Smooth muscle cell (in vitro differentiated cells): ENCODE results near the gene YIPF1. TPM values are rescaled to one million over a fixed set of nuclear protein-coding genes. Genes with fewer than 3 reads are reported as not detected.

Experiments
- DNase-seq: peaks from one replicate; lab custom pipeline; 2025; ENCODE audit not compliant: unreplicated experiment; lab: John Stamatoyannopoulos, UW
- H2AFZ ChIP-seq: fragments of 200-600 bp; sonication (generic); 2 replicates; pipeline ENCODE4 v1.6.0; 2016; ENCODE audit warnings: antibody characterized with exemption, low read depth, mild to moderate bottlenecking
- H3F3A ChIP-seq: fragments of 200-600 bp; sonication (generic); 2 replicates; pipeline ENCODE4 v1.6.0; 2017; ENCODE audit warnings: antibody characterized with exemption, low read depth
- H3K27ac ChIP-seq: fragments of 200-600 bp; sonication (generic); 2 replicates; pipeline ENCODE4 v1.5.1; 2016; ENCODE audit warnings: low read depth, mild to moderate bottlenecking
- H3K27me3 ChIP-seq: fragments of 200-600 bp; sonication (generic); 2 replicates; pipeline ENCODE4 v1.6.1; 2016; ENCODE audit warnings: low read depth, mild to moderate bottlenecking
- H3K36me3 ChIP-seq: fragments of 200-600 bp; sonication (generic); 2 replicates; pipeline ENCODE4 v1.5.1; 2016; ENCODE audit warnings: low read depth
- H3K4me1 ChIP-seq: fragments of 200-600 bp; sonication (generic); 2 replicates; pipeline ENCODE4 v1.5.1; 2016; ENCODE audit warnings: low read depth
- H3K4me2 ChIP-seq: fragments of 200-600 bp; sonication (generic); 2 replicates; pipeline ENCODE4 v1.6.0; 2016; ENCODE audit warnings: mild to moderate bottlenecking
- H3K4me3 ChIP-seq: fragments of 200-600 bp; sonication (generic); 2 replicates; pipeline ENCODE4 v1.5.1; 2016; ENCODE audit warnings: mild to moderate bottlenecking
- H3K79me2 ChIP-seq: fragments of 200-600 bp; sonication (generic); 2 replicates; pipeline ENCODE4 v1.6.0; 2016; ENCODE audit warnings: low read depth, mild to moderate bottlenecking
- H3K9ac ChIP-seq: fragments of 200-600 bp; sonication (generic); 2 replicates; pipeline ENCODE4 v1.6.0; 2016; ENCODE audit warnings: low read depth
- H3K9me3 ChIP-seq: fragments of 200-600 bp; sonication (generic); replicated peaks from 2 replicates; pipeline ENCODE4 v1.5.1; 2016; ENCODE audit warnings: low read depth
- H4K20me1 ChIP-seq: fragments of 200-600 bp; sonication (generic); 2 replicates; pipeline ENCODE4 v1.6.0; 2016; ENCODE audit warnings: low read depth
- WGBS: methylation state at CpG from one replicate; pipeline ENCODE4 v1.1.7; 2016; ENCODE audit warnings: low lambda C conversion rate; 5-methylcytosine and 5-hydroxymethylcytosine counted together
- polyA plus RNA-seq: library from polyadenylated mRNA; unstranded; fragments of >200 nt; fragmentation: Nextera tagmentation; extraction: Ambion mirVana; gene quantifications from 2 replicates; pipeline ENCODE4 v1.2.1, GENCODE V29; 2016
- total RNA-seq: library from RNA; depleted of rRNA; stranded (reverse); fragments of >200 nt; gene quantifications from 2 replicates; pipeline ENCODE4 v1.2.3, GENCODE V29; 2014
- TF ChIP-seq, protein P1 (sequence below): fragments of 200-600 bp; sonication (generic); IDR thresholded peaks from 2 replicates; pipeline ENCODE4 v1.5.1; 2017; ENCODE audit warnings: borderline replicate concordance, mild to moderate bottlenecking, antibody characterized with exemption; ENCODE audit not compliant: insufficient read depth, poor library complexity, severe bottlenecking

The YIPF1 gene
- total and polyA plus RNA-seq, 2 experiments from 2014 or later: 32.4 to 45.9 TPM

DNA sequence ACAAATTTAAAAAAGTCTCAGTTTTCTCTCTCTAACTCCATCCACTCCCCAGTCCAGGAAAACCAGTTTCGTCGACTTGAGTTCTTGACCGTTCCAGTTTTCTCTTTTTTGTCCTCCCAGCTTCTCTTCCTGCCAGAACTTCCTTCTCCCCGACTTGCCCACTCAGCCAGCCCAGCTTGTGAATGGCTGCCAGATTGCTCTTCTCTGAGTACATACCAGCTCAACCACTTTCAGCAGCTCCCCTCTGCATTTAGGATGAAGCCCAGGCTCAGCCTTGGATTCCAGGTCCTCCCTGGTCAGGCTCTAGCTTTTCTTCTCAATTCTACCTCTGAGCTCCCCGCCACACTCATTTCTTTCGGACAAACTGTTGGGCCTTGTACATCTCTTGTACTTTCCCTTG lies 5.8 kb upstream of the YIPF1 start:
- WGBS: 90% methylated on average over 6 of the region's 6 CpGs
- H3K9me3 ChIP-seq: no peaks in the 10 kb centered on the region
- no peaks in the 10 kb centered on the region for H3K79me2 ChIP-seq
- no peak for DNase-seq
- no peaks in the 10 kb centered on the region for H3K4me1 ChIP-seq
- TF ChIP-seq, protein P1, sequence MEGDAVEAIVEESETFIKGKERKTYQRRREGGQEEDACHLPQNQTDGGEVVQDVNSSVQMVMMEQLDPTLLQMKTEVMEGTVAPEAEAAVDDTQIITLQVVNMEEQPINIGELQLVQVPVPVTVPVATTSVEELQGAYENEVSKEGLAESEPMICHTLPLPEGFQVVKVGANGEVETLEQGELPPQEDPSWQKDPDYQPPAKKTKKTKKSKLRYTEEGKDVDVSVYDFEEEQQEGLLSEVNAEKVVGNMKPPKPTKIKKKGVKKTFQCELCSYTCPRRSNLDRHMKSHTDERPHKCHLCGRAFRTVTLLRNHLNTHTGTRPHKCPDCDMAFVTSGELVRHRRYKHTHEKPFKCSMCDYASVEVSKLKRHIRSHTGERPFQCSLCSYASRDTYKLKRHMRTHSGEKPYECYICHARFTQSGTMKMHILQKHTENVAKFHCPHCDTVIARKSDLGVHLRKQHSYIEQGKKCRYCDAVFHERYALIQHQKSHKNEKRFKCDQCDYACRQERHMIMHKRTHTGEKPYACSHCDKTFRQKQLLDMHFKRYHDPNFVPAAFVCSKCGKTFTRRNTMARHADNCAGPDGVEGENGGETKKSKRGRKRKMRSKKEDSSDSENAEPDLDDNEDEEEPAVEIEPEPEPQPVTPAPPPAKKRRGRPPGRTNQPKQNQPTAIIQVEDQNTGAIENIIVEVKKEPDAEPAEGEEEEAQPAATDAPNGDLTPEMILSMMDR: no peak
- no peak overlapping the region for H3K4me2 ChIP-seq
- no peak overlapping the region for H3K9ac ChIP-seq
- H4K20me1 ChIP-seq: no peaks in the 10 kb centered on the region
- no peak overlapping the region for H3K27ac ChIP-seq
- no peak overlapping the region for H3K4me3 ChIP-seq
- no peaks in the 10 kb centered on the region for H3K36me3 ChIP-seq
- H3F3A ChIP-seq: no peaks in the 10 kb centered on the region
- no peak overlapping the region for H2AFZ ChIP-seq
- no peaks in the 10 kb centered on the region for H3K27me3 ChIP-seq

DNA sequence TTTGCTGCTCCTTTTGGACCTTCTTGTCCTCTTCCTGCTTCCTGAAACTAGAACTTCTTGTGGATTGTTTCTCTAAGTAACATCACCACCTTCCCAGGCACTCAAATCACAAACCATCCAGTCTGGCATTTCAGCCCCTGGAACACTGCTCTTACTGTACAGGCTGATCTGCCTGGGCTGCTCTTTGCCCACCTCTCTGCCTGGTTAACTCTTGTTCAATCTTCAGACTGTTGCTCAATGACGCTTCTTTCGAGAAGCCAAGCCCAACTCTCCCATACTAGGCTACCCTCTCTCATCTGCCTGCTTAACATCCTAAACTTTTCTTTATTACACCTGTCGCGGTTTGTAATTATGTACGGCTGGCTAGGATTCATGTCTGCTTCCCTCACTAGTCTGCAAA lies 5.0 kb upstream of the YIPF1 start:
- H3K27me3 ChIP-seq: no peaks in the 10 kb centered on the region
- H3K9me3 ChIP-seq: no peaks in the 10 kb centered on the region
- no peaks in the 10 kb centered on the region for H3K79me2 ChIP-seq
- no peak overlapping the region for H2AFZ ChIP-seq
- no peaks in the 10 kb centered on the region for H3F3A ChIP-seq
- 95% methylated on average over 5 of the region's 5 CpGs for WGBS
- H3K4me1 ChIP-seq: no peaks in the 10 kb centered on the region
- no peak overlapping the region for H3K4me2 ChIP-seq
- no peak overlapping the region for H3K27ac ChIP-seq
- H3K9ac ChIP-seq: no peak overlapping the region
- DNase-seq: no peak
- no peaks in the 10 kb centered on the region for H4K20me1 ChIP-seq
- no peak overlapping the region for H3K4me3 ChIP-seq
- TF ChIP-seq, protein P1: no peak
- H3K36me3 ChIP-seq: no peaks in the 10 kb centered on the region

DNA sequence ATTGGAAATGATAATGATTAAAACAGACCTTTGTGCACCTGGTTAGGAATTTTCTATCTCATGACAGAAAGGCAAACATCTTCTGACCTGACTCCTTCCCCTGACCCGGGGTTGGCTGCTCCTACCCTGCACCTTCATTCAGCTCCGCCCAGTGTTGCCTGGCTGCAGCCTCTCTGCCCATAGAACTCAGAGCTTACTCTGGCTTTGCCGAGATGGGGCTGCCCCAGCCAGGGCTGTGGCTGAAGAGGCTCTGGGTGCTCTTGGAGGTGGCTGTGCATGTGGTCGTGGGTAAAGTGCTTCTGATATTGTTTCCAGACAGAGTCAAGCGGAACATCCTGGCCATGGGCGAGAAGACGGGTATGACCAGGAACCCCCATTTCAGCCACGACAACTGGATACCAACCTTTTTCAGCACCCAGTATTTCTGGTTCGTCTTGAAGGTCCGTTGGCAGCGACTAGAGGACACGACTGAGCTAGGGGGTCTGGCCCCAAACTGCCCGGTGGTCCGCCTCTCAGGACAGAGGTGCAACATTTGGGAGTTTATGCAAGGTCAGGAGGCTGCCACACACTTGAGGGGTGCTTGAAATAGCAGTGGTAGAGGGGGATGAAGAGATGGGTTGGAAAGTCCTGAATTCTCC lies 4.5 kb upstream of the YIPF1 start, which contains the start of gene DIO1:
Gene DIO1 (plus strand): TSS at position 189 of the 638 bp plus-strand sequence. CDS start 24 bp downstream, at position 213.
- TF ChIP-seq, protein P1: no peak
- Histone ChIP-seq H3K9me3 (no peaks in the 10 kb centered on the region), H3K4me1 (peaks cover under 1% of the 10 kb centered on the region), H3F3A (no peaks in the 10 kb centered on the region), H3K4me2 (no peak within 1 kb of the TSS), H2AFZ (no peak within 1 kb of the TSS), H3K9ac (no peak within 1 kb of the TSS), H3K4me3 (no peak within 1 kb of the TSS), H3K79me2 (no peaks in the 10 kb centered on the region), H4K20me1 (no peaks in the 10 kb centered on the region), H3K27me3 (no peaks in the 10 kb centered on the region), H3K27ac (no peak within 1 kb of the TSS), H3K36me3 (no peaks in the 10 kb centered on the region)
- WGBS: 82% methylated on average over 14 of the region's 14 CpGs
- no peak for DNase-seq

DNA sequence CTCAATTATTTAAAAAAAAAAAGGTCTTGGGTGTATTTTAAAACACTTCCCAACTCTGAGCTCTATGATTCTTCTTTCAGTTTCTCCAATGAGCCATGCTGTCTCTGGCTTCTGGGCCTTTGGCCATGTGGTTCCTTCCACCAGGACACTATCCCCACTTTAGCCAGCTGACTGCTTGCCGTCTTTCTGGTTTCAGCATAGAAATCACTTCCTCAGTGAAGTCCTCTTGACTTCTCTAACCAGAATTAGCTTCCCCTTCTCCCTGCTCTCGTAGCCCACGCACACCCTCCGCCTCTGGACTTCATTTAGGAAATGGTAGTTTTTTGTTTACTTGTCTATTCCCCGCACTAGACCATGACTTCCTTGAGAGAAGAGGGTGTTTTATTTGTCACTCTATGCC lies 3.3 kb upstream of the YIPF1 start:
- 95% methylated on average over 5 of the region's 5 CpGs for WGBS
- H3K27me3 ChIP-seq: no peaks in the 10 kb centered on the region
- TF ChIP-seq, protein P1: no peak
- no peak overlapping the region for H2AFZ ChIP-seq
- no peaks in the 10 kb centered on the region for H3K79me2 ChIP-seq
- H3K4me3 ChIP-seq: no peak overlapping the region
- H4K20me1 ChIP-seq: no peaks in the 10 kb centered on the region
- H3K9me3 ChIP-seq: no peaks in the 10 kb centered on the region
- no peak overlapping the region for H3K9ac ChIP-seq
- no peak for DNase-seq
- peaks cover 6% of the 10 kb centered on the region for H3K4me1 ChIP-seq
- H3F3A ChIP-seq: peaks cover 3% of the 10 kb centered on the region
- H3K36me3 ChIP-seq: no peaks in the 10 kb centered on the region
- H3K4me2 ChIP-seq: no peak overlapping the region
- H3K27ac ChIP-seq: no peak overlapping the region
